Activated effector memory CD4-positive, alpha-beta T cell treated with anti-CD3 and anti-CD28 coated beads, Interleukin-2, amount 50 U/mL, for 16 hours (primary cell): ENCODE measurements around the gene CUZD1.

Experiments used
- DNase-seq: peaks from one replicate; pipeline ENCODE4 v3.0.0-alpha.2; 2020

CUZD1 gene

DNA sequence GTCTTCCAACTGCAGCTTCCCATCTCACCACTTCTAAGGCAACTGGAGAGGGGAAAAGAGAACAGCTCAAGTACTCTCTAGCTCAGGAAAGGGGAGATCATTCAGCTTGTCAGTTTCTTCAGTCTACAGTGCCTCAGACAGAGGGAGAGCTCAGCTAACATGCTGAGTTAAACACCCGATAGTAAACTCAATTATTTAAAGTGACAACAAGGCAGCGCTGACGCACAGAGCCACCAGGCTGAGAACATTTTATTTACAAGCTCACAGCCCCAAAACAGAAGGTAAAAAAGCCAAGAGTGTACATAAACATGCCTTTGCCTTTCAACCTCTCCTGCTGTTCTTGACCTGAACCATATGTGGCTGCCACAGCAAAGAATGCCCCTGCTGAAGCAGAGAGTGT, 10.1 kb upstream of the CUZD1 start:
- DNase-seq, result no peak

DNA sequence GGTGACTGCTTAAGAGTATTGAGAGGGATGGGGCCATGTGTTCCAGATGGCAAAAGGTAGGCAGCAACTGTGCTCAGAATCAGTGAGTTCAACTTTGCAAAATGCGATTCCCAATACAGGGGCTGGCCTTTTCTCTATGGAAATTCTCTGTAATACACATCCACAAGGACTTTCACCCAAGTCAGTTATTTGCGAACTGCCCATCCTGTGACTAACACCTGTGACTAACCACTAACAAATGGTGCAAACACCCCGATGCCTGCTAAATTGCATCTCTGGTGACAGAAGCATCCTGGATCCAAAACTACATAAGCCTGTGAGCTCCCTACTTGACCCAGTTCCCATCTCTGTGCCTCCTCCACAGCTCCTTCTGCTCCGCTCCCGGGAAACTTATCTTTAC, 9.0 kb upstream of the CUZD1 start:
- DNase-seq, result no peak

DNA sequence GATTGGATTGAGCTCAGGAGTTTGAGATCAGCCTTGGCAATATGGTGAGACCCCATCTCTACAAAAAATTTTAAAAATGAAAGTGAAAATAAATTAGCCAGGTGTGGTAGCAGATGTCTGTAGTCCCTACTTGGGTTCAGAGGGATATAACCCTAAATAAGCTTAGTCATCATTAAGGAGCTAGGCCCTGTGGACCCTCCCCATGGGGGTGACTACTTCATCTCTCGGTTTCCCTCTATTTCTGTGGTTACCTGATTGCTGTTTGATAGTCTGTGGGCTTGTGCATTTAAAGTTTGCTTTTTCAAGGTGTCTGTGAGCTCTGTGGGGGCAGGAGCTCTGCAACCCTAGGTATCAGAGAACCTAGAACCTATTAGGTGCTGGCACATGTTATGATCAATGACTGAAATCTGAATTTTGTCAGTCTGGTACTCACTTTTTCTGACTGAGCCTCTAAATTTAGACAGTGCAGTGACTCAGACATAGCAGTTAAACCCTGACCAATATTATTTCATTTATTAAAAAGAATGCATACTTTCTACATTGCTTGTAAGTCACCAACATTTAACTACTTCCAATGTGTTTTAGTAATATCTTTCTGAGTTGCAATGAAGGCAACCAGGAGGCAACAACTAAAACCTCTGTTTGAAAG, 8.1 kb upstream of the CUZD1 start:
- no peak for DNase-seq

DNA sequence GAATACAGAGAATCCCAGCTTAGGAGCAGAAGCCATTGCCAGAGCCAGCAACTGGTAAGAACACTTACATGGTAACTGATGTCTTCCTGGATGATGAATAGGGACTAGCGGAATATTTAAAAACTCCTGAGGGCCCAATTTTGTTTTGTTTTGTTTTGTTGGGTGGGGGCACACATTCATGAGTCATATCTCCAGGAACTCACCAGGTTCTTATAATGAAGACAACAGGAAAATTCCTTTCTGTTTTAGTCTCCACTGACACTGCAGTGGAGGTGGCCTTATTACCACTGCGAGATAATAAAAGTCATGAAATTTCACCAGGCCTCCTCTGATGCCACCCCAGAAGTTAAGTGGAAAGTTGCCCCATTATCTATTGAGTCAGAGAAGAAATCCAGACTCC, 6.6 kb upstream of the CUZD1 start:
- DNase-seq, result no peak

DNA sequence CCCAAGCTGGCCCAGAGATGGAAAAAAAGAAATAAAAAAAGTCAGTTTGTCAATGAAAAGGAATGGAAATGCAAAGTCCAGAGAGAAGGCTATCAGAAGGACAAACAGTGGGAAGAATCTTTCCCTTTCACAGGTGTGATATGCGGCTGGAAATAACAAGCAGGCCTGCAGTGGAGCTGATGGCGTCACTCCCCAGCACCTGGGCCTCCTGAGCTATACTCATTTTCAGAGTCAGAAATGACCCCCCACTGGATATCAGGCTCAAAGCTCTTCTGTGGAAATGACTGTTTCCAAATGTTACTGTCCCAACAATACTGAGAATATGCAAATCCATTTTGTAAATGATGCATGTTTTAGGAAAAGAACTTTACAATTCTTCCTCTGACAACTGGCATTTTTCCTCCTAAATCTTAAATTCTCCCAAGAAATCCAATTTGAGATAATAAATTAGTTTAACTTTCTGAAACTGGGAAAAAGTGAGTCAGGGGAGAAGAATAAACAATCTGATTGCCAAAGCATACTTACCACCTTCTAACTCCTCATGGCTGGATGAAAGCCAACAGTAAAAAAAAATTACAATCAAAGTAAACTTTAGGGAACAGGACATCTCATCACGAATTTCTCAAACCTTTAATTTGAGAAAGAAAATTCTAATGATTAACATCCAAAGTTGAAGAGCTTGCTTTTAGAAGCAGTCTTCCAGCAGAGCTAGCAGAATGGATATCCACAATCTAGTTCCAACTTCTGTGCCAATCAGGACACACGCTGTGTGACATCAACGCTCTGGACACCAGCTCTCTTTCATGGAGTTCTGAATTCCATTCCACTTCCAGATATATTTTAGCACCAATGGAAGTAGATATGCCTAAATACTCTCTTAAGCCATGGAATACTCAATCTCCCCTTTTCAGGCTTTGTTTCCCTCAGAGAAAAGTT, 5.3 kb upstream of the CUZD1 start:
- no peak for DNase-seq

DNA sequence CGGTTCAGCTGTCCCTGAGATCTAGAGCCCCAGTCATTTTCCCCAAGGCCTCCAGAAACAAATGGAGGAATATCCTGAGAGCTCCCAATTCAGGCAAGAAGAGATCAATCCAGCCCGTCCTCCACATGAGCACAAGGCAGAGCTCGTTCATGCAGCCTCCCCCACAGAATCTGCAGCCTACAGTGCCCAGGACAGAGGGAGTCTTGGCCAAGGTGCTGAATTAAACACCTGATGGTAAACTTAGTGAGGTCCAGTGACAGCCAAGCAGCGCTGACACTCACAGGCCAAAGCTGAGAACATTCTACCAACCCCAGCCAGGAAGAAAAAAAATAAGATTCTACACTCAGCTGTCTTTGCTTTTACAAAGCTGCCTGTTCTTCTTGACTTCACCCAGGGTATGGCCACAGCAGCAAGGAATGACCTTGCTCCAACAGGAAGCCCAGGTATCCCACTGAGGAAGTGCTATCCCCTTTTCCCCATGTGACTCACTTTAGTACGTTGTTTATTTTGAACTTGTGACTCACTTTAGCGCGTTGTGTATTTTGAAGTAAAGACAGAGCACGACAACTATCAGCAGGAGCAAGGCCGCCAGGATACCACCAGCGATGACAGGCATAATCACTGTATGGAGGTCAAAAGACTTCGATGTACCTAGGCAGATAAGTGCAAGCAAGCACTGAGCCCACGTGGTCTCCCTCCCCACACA, 4.4 kb upstream of the CUZD1 start:
- no peak for DNase-seq

DNA sequence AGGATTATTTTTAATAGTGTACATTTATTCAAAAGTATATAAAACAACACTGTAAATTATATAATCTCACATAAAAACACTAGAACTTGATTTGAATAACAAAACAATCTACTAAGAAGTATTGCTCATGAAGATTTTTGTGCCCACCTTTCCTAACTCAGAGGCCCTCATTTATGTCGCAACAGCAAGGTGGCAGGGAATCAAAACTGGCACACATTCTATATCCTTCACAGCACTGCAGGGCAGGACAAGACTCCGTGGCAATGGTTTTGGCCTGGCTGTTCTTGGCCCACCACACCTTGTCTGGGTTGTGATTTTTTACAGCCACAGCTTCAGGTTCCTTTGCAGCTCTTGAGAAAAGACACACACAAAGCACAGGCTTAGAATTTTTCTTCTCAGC, 3.4 kb upstream of the CUZD1 start:
- no peak for DNase-seq

DNA sequence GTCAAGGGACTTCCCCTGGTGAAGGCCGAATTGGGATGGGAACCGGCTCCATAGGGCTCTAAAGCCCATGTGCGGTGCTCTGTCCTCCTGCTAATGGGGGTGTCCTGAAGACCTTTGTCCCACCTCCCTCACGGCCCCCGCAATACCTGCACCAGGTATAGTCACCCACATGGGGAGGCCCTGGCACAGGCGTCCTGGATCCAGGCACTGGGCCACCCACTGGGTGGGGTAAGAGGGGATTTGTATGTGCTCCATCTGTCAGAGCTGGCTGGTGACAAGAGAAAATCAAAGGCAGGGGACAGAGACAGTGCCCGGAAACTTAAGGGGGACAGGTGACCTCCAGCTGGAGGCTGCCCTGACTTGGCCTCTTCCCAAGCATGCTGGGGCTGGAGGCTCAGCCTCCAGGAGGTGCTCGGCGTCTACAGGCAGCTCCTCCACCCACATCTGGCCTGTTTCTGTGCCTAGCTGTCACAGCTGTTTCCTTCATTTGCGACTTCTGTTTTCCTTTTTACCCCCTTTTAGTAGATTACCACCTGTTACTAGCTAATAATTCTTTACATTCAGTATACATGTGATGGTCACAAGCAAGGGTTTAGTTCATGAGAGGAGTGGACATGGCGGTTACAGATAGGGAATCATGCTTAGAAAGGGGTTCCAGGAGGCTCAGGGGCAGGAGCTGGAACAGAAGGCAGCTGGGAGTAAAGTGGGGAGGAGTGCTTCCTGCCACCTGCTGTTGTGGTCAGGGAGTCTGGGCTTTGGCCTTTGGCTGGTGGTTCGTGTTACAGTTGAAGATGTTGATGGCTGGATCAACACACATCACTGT, 2.3 kb upstream of the CUZD1 start:
- no peak for DNase-seq

DNA sequence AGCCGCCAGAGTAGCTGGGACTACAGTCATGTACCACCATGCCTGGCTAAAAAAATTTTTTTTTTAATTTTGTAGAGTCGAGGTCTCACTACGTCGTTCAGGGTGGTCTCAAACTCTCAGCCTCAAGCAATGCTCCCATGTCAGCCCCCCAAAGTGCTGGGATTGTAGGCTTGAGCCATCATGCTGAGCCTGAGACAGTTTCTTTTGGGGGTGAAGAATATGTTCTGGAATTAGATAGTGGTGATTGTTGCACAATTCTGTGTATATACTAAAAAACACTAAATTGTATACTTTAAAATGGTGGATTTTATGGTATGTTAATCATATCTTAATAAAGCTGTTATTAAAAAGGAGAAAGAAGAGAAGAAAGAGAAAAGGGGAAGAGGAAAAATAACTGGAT, 1.5 kb downstream of the CUZD1 start:
- DNase-seq, result no peak

DNA sequence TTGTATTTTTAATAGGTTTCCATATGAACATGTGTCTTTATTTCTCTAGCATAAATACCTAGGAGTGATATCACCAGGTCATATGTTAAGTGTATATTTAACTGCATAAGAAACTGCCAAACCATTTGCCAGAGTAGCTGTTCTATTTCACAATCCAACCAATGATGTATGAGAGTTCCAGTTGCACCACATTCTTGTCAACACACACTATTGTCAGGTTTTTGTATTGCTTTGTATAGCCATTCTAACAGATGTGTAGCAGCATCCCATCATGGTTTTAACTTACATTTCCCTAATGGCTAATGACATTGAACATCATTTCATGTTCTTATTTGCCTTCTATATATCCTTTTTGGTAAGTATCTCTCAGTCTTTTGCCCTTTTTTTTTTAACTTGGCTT, 4.1 kb downstream of the CUZD1 start:
- no peak for DNase-seq

DNA sequence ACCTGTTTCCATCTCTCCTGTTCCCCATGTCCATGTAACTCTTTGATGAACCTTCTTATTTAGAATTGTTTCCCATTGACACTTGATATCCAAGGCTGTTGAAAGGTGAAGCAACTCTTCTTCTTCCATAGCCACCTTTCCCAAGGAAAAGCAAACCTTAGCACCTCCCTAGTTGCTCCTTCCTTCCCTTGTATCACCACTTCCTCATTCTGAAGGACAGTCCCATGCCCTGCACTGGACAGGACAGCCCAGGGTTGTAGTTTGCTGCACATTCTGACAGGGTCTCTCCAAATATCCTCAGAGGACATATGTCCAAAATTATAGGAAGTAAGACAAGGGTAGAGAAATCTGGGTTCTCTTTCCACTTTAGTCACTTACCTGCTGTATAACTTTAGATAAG, 6.2 kb downstream of the CUZD1 start:
- DNase-seq, result no peak

DNA sequence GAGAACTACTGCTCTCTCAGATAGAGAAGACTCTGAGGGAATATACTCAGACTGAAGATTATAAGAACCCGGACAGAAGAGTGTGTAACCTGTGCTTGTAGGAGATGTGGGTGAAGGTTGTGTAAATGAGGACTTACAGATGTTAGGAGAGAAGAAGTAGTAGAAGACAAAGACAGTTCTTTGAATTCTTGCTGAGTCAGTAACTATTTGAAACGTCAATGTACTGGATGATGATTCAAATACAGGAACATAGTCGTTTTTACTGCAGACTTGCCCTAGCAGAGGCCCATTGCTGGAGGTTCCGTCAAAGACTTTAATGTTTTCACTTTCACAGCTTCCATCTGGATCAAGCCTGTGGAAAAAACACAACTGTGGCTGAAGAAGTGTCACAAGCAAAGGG, 6.8 kb downstream of the CUZD1 start:
- no peak for DNase-seq

DNA sequence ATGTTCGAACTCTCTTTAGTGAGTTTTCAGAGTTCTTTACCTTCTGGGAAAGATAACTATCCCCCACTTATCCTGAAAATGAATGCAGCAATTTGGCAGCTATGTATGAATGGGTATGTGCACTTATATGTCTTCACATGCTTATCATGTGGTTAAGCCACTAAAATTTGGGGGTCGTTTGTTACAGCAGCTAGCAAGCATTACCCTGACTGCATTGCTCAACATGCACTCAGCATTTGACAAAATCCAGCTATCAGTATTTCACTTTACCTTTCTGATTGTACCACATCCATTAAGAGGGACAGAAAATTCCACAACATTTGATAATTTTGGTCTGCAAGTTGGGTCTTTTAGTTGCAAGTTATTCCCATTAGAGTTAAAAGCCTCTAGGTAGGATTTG, 9.7 kb downstream of the CUZD1 start:
- DNase-seq, result no peak

DNA sequence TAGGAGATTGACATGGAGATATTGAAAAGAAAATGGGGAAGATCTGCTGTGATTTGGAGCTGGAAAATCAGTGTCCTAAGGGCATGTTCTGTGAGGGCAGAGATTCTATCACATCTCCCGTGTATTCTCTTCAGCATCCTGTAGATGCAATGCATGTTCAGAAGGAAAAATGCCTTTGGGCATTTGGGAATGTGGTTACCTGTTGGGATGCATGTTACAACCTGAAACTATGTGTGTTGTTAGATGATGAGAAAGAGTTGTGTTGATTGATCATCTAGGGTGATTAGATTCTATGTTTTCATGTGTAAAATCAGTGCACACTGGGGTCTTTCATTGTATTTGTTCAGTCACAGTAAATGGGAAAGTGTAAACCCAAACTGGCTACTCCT, 14.7 kb downstream of the CUZD1 start:
- no peak for DNase-seq

DNA sequence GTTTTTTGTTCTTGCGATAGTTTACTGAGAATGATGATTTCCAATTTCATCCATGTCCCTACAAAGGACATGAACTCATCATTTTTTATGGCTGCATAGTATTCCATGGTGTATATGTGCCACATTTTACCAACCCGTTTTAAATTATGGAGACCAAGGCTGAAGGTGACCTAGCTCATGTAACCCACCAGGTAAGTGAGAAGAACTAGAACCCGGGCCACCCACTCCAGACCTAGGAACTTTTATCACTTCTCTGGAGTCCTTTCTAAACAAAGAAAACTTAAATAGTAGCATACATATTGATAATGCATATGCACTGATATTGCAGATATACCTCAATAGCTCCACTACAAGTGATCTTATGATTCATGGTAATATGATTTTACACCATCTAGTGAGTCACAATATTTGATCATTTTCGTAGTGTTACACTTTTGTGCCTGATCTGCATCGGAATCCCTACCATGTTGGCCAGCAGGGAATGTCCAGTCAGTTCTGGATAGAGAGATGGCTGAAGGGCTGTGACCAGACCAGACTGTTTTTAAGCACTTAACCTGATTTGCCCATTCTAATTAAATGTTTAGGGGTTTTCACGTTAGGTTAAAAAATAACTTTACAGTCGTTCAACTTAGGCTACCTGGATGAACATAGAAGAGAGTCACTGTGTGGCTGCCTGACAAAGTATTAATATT, 15.2 kb downstream of the CUZD1 start:
- DNase-seq, result no peak

DNA sequence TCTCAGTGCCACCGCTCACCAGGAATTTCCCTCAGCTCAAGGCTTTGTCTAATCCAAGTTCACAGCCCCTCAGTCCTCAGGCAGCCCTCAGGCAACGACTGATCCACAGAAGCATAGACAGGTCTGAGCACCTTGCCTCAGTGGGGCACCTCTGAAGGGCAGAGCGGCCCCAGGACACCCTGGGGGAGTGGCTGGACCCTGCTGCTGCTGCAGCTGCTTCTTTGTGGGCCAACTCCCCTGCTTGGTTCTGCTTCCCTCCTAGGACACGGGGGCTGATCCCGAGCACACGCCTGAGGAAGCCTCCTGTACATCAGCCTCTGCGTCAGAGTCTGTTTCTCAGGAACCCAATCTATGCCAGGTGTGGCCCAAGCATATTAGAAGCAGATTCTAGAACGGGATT, 16.2 kb downstream of the CUZD1 start:
- DNase-seq, result no peak

DNA sequence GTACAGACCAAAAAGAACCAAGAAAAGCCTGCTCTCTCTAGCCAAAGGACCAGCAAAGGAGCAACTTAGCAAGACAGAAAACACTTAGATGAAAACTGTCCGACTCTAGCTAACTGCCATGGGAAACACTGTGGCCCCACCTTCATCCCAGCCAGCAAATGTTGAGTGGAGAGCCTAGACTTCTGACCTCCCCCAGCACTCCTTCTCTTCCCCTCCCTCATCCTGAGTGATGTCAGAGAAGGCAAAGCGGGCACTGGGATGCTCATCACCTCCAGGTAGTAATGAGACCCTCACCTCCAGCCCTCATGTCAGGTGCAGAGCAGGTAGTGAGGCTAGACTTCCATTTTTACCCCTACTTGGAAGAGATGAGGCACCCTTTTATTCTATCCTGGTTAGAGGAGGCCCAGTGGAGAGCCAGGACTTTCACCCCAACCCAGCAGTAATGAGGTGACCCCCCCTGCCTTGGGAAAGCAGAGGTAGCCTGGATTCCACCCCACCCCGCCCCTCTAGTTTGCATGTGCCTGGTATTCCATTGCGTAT, 16.9 kb downstream of the CUZD1 start:
- no peak for DNase-seq

DNA sequence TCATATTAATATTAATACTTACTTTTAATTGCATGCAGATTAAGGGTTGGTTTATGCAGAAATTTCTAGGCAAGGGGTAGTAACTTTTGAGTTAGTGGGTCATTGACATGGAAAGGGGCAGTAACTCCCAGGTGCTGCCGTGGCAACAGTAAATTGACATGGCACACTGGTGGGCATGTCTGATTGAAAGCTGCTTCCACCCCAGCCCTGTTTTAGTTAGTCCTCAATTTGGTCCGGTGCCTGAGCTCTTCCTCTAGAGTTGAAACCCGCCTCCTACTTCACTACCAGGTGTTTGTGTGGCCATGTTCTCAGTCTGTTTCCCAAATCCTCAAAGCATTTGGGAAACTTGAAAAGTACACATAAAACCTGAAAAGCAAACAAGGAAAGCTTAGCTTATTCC, 18.4 kb downstream of the CUZD1 start:
- DNase-seq, result no peak

DNA sequence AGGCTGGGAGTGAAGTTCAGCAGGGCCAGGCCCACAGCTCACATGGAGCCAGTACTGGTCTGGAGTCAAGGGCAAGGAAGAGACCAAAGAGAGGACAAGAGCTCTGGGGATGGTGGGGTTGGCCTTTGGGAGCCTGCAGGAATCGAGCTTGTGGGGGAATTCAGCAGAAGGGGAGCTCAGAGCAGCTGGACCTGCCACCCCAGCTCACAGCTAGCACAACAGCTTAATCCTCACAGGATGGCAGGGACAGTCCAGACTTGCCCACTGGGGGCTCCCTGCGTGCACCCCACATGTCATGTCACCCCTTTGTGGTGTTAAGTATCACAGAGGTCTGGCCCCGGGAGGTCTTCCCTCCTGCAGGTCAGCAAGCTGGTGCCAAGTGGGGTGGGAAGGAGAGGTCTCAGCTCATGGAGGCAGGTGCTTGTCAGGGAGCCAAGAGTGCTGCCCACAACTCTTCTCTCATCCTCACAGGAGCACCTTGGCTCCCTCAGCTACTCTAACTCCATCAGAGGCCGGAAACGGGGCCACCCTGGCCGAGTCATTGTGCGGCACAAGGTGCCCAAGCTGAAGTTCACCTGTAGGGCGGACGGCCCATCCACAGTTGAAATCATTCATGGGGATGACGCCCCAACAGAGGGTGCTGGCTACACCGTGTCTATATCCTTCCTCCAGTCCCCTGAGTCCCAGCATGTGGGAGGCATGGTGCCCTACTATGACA, 22.5 kb downstream of the CUZD1 start:
- no peak for DNase-seq

DNA sequence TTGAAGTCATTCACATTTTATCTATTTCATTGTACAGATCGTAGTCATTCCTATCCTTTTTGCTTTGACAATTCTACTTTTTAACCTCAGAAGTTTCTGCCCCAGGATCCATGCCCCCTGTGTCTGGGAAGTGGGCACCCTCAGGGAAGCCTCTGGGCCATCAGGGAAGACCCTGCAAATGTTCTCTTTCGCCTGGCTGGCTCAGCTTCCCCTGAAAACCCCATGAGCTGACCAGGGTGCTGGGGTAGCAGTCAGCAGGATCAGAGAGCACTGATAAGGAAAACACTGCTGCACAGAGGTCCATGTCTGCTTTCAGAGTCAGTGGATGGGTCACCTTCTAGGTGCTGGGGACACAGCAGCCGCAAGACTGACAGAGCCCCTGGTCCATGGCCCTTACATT, 23.8 kb downstream of the CUZD1 start:
- DNase-seq, result no peak

DNA sequence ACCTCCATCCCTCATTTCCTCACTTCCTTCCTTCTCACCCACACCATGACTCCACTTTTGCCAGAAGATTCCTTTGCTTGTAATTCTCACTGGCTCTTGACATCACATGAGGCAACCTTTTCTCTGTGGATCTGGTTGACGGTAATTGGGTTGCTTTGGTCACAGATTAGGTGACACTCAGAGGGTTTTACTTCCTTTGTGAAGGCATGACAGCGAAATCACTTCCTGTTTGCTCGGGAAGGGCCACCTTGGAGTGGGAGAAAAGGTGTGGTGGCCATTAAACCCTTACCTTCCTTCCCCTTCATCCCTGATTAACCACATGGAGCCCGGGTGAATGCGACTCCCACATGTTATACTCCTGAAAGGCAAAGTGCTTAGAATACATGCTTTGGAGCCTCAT, 30.2 kb downstream of the CUZD1 start:
- DNase-seq, result no peak

DNA sequence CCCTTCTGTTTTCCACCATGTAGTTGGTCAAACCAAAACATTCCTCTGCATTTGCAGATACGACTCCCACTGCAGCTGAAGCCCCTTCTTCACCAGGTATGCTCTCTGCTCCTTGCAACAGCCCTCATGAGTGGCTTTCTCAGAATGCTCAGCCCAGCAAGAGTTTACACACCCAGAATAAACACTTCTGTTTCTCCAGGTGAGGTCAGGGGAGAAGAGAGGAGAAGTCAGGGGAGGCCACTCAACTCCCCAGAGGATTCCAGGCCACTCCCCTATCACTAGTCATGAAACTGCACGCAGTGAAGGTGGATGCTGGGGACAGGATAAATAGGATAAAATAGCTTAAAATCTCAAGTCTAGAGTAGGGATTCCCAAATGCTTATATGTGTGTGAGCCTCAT, 31.2 kb downstream of the CUZD1 start:
- no peak for DNase-seq
